Activated T-helper 2 cell treated with anti-CD3 and anti-CD28 coated beads, Interferon-gamma antibody, Interleukin-2, Interleukin-4, amounts not matched to agents 10 μg/mL and 5 μg/mL and 100 μg/mL, durations not matched to agents 14 hours and 24 hours and 36 hours (primary cell): Measurements from ENCODE around the gene DNAH14. TPM values are rescaled to one million over a fixed set of nuclear protein-coding genes. Genes with fewer than 3 reads are reported as not detected.
"Not testable (repeated sequence)": the region's sequence is repeated elsewhere in the genome, so short reads cannot be mapped to it uniquely, and the experiment has no call there.

Experiments
- DNase-seq: peaks from one replicate; pipeline ENCODE4 v3.0.0; 2021; ENCODE audit warnings: low spot score
- H3K27ac Mint-ChIP-seq: one replicate; pipeline ENCODE4 v1.8.0; 2021; ENCODE audit warnings: mixed read lengths
- H3K27me3 Mint-ChIP-seq: one replicate; pipeline ENCODE4 v1.8.0; 2021; ENCODE audit warnings: low read depth, mixed read lengths
- H3K36me3 Mint-ChIP-seq: one replicate; pipeline ENCODE4 v1.8.0; 2021; ENCODE audit warnings: low read depth, mixed read lengths
- H3K4me1 Mint-ChIP-seq: one replicate; pipeline ENCODE4 v1.8.0; 2021; ENCODE audit warnings: low read depth, mixed read lengths
- H3K4me3 Mint-ChIP-seq: one replicate; pipeline ENCODE4 v1.8.0; 2021; ENCODE audit warnings: low read depth, mild to moderate bottlenecking, moderate library complexity, mixed read lengths
- H3K9me3 Mint-ChIP-seq: one replicate; pipeline ENCODE4 v1.8.0; 2021; ENCODE audit warnings: mixed read lengths
- intact Hi-C: fragments of 100-400 bp; cut with micrococcal nuclease; formaldehyde crosslinking; loops from one replicate; pipeline ENCODE4 v1.15.1; 2023
- total RNA-seq: library from RNA; stranded (reverse); gene quantifications from 2 replicates; pipeline ENCODE4 v1.2.3, GENCODE V29; 2022

DNAH14 gene
- total RNA-seq, 1 donor from 2014 or later: 0.32 TPM

DNA sequence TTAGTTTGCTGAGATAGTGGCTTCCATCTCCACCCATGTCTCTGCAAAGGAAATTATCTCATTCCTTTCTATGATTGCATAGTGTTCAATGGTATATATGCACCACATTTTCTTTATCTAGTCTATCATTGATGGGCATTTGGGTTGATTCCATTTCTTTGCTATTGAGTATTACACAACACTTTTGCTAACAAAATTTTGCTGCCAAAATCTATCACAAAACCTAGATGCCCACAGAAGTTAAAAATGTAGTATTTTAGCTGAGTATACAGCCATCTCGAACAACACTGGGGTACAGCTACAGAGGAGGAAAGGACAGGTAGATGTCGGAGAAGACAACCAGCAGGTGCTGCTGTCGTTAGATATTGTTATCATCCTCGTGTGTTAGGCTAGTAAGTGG lies 430.6 kb downstream of the DNAH14 start:
- Mint-ChIP-seq H3K27me3 (peaks cover 23% of the 10 kb centered on the region), H3K4me3 (no peak overlapping the region), H3K9me3 (no peaks in the 10 kb centered on the region), H3K27ac (no peak overlapping the region), H3K36me3 (no peaks in the 10 kb centered on the region), H3K4me1 (no peaks in the 10 kb centered on the region)
- no peak for DNase-seq
- intact Hi-C loops: no loop called here

DNA sequence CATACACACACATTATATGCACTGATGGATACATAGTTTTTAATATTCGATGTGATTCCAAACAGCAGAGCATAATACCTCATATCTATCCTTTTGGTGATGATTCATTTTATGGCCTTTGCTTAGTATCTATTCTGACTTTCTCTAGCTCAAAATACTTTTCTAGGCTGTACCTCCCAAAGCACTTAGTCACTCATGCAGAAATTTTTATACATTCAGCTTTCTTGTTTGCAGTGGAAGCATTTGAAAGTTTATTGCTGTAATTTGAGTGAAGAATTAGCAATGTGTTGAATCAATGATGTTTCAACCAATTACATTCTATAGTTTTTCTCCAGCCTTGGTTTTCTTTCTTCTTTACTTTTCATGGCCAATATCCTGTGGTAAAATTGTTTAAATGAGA lies 431.7 kb downstream of the DNAH14 start:
- H3K9me3 Mint-ChIP-seq: no peaks in the 10 kb centered on the region
- no peaks in the 10 kb centered on the region for H3K36me3 Mint-ChIP-seq
- no peak overlapping the region for H3K27ac Mint-ChIP-seq
- DNase-seq: no peak
- H3K4me3 Mint-ChIP-seq: no peak overlapping the region
- no peaks in the 10 kb centered on the region for H3K4me1 Mint-ChIP-seq
- intact Hi-C loops: no loop called here
- H3K27me3 Mint-ChIP-seq: peaks cover 22% of the 10 kb centered on the region

DNA sequence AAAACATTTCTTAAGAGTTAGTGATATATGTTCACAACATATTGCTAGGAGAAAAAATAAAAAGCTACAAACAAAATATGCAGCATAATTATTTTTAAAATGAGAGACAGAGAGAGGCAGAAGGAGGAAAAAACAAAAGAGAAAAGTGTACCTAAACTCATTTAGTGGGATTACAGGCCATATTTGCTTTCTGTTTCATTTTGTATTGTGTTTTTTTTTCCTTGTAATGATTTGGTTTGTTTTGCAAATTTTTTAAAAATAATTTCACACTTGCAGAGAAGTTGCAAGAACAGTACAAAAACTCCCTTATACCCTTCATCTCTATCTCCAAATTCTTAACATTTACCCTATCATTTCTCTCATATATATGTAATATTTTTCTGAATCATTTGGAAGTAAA lies 433.3 kb downstream of the DNAH14 start:
- no peak overlapping the region for H3K27ac Mint-ChIP-seq
- intact Hi-C loops: no loop called here
- H3K4me3 Mint-ChIP-seq: no peak overlapping the region
- H3K4me1 Mint-ChIP-seq: no peaks in the 10 kb centered on the region
- H3K9me3 Mint-ChIP-seq: no peaks in the 10 kb centered on the region
- no peaks in the 10 kb centered on the region for H3K36me3 Mint-ChIP-seq
- peaks cover 19% of the 10 kb centered on the region for H3K27me3 Mint-ChIP-seq
- no peak for DNase-seq

DNA sequence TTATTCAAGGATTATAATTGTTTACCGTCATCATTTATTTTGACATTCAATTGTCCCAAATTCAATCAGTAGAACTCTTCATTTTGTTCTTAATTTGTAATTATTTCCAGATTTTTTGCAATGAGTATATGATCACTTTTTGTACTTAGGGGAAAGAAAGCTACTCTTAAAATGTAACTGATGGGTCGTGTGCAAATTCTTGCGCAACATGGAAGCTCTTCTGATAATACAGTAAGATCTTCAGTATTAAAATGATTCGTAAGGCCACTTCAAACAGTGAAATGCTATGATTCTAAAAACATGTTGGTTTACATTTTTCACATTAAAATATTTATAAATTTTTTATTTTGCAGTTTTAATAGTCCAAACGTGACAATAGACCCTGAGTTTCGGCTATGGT lies 435.0 kb downstream of the DNAH14 start:
- intact Hi-C loops: no loop called here
- no peak overlapping the region for H3K4me3 Mint-ChIP-seq
- no peak for DNase-seq
- H3K4me1 Mint-ChIP-seq: no peaks in the 10 kb centered on the region
- H3K36me3 Mint-ChIP-seq: no peaks in the 10 kb centered on the region
- H3K27ac Mint-ChIP-seq: no peak overlapping the region
- H3K9me3 Mint-ChIP-seq: no peaks in the 10 kb centered on the region
- peaks cover 12% of the 10 kb centered on the region for H3K27me3 Mint-ChIP-seq

DNA sequence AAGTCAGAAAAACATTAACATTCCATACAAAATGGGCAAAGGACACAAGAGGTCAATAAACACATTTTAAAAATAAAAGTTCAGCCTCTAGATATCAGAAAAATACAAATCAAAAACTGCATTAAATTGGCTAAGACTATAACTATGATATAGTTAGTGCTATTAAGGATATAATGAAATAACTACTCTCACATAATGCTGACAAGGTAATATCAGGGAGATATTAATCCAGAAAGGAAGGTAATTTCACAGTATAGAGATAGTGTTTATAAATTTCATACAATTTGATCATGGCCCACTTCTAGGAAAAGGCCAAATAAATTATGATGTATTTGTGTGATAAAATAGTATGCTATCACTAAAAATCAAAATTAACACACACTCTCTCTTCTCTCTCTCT lies 436.5 kb downstream of the DNAH14 start:
- no peak for DNase-seq
- H3K36me3 Mint-ChIP-seq: no peaks in the 10 kb centered on the region
- H3K27ac Mint-ChIP-seq: no peak overlapping the region
- no peak overlapping the region for H3K4me3 Mint-ChIP-seq
- H3K9me3 Mint-ChIP-seq: no peaks in the 10 kb centered on the region
- no peaks in the 10 kb centered on the region for H3K4me1 Mint-ChIP-seq
- H3K27me3 Mint-ChIP-seq: peaks cover 12% of the 10 kb centered on the region
- intact Hi-C loops: no loop called here

DNA sequence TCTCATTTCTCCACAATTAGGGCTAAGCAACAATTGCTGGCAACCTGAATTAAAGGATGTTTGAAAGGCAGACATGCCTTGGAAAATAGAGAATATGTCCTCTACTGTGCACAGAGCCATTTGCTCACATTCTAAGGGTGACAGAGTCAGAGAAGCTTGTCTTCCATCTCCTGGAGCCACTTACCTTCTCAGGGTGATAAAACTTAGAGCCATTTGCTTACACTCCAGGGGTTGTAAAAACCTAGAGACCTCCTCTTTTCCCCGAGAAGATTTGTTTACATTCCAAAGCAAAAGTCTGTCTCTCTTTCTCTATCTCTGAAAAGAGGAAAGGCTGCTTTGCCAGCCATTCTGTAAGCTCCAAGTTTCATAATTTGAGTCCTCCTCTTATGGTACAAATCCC lies 437.1 kb downstream of the DNAH14 start:
- intact Hi-C loops: no loop called here
- DNase-seq: no peak
- no peaks in the 10 kb centered on the region for H3K4me1 Mint-ChIP-seq
- H3K9me3 Mint-ChIP-seq: no peaks in the 10 kb centered on the region
- H3K27me3 Mint-ChIP-seq: peaks cover 12% of the 10 kb centered on the region
- no peak overlapping the region for H3K4me3 Mint-ChIP-seq
- H3K36me3 Mint-ChIP-seq: no peaks in the 10 kb centered on the region
- no peak overlapping the region for H3K27ac Mint-ChIP-seq

DNA sequence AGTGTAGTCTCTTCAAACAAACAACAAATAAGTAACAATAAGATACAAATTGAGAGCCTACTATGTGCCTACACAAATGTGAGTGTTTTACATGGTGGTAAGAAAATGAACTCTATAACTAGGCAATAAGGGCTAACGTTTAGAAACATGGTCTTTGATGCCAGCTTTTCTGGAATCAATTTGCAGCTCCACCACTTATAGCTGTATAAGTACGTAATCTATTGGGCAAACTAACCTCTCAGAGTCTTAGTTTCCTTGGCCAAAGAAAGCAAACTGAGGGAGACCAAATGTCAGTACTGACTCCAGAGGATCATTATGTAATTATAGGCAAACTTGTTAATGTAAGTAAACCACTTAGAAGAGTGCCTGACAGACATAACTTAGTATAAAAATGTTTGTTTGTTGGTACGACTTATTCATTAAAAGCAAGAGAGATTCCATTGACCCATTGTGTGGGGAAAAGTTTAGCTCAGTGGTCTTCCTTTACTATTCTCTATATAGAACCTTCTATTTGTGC lies 438.6 kb downstream of the DNAH14 start:
- H3K4me3 Mint-ChIP-seq: no peak overlapping the region
- intact Hi-C loops: no loop called here
- H3K4me1 Mint-ChIP-seq: no peaks in the 10 kb centered on the region
- no peak overlapping the region for H3K27ac Mint-ChIP-seq
- no peaks in the 10 kb centered on the region for H3K9me3 Mint-ChIP-seq
- peaks cover 14% of the 10 kb centered on the region for H3K27me3 Mint-ChIP-seq
- no peaks in the 10 kb centered on the region for H3K36me3 Mint-ChIP-seq
- no peak for DNase-seq

DNA sequence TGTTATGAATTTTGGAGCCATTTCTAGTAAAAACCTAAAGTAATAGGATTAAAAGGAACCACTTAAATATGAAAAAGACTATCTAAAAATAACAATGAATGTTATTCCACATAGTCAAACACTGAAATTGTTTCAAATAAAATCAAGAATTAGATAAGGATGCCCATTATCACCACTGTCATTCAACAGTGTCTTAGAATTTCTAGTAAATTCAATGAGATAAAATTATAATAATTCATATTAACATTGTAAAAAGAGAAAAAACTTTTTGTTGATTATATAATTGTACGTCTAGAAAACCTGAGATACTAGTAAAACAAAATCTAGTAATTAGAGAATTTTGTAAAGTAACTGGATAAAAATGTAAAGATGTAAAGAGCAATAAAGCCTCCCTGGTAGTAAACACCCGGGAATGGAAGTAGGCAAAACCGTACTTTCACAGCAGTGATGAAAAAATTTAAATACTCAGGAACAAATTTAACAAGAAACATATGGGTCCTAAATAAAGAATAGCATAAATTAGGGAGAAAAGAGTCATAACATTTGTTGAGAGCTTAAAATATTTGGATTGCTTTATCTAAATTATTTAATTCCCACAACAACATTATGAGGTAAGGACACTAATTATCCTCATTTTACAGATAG lies 442.0 kb downstream of the DNAH14 start:
- intact Hi-C loops: no loop called here

DNA sequence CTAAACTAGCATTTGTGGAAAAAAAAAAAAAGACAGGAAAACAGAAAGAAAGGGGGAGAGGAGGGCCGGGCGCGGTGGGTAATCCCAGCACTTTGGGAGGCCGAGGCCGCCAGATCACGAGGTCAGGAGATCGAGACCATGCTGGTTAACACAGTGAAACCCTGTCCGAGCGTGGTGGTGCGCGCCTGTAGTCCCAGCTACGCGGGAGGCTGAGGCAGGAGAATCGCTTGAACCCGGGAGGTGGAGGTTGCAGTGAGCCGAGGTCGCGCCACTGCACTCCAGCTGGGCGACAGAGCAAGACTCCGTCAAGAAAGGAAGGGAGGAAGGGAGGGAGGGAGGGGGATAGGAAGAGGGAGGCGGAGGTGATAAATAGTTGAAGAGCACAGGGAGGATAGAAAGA lies 443.7 kb downstream of the DNAH14 start:
- Mint-ChIP-seq H3K9me3 (no peaks in the 10 kb centered on the region), H3K4me1 (no peaks in the 10 kb centered on the region), H3K36me3 (no peaks in the 10 kb centered on the region), H3K27ac (no peak overlapping the region), H3K27me3 (peaks cover 2% of the 10 kb centered on the region), H3K4me3 (no peak overlapping the region)
- no peak for DNase-seq
- intact Hi-C loops: no loop called here

More for the DNA sequence above, 442.0 kb downstream of the DNAH14 start:
- Mint-ChIP-seq H3K27me3 (peaks cover 9% of the 10 kb centered on the region), H3K27ac (no peak overlapping the region), H3K36me3 (no peaks in the 10 kb centered on the region), H3K4me3 (no peak overlapping the region), H3K9me3 (no peaks in the 10 kb centered on the region), H3K4me1 (no peaks in the 10 kb centered on the region)
- DNase-seq: no peak

DNA sequence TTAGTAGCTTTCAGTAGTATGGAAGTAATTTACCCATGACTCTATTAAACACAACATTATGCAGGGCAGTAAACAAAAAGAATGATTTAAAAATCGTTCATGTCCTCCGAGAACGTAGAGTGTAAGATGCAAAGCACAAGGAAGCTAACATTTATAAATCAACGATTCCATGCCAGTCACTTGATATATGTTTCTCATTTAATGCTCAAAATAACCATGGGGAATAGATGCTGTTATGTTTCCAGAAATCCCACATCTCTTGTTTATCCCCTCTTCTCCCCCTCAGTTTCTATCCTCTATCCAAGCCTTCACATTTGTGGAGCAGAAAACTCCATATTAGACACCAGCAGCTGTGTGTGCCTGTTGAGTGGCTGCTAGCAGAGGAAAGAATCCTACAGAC lies 445.5 kb downstream of the DNAH14 start:
- Mint-ChIP-seq H3K9me3 (no peaks in the 10 kb centered on the region), H3K27me3 (peaks cover 2% of the 10 kb centered on the region), H3K4me3 (no peak overlapping the region), H3K36me3 (no peaks in the 10 kb centered on the region), H3K4me1 (peaks cover 2% of the 10 kb centered on the region), H3K27ac (no peak overlapping the region)
- intact Hi-C loops: no loop called here
- DNase-seq: no peak

DNA sequence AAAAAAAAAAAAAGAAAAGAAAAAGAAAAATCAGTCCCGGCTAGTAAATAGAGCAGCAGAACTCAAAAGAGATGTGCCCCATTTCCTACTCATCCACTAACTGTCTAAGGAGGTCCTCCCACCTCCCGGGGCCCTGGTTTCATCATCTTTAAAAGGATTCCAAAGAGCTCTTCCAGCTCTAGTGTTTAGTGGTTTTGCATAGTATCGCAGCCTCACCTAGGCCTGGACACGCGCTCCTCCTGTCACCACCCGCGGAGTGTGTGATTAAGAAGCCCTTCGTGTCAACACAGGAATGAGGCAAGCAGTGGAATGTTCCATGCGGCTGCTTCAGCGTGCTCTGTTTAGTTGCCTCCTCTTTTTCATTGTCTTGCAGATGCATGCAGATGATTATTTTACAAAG lies 449.4 kb downstream of the DNAH14 start:
- Mint-ChIP-seq H3K27me3 (no peaks in the 10 kb centered on the region), H3K36me3 (no peaks in the 10 kb centered on the region), H3K27ac (no peak overlapping the region), H3K4me1 (peaks cover 4% of the 10 kb centered on the region), H3K4me3 (no peak overlapping the region), H3K9me3 (no peaks in the 10 kb centered on the region)
- no peak for DNase-seq
- intact Hi-C loops: no loop called here

DNA sequence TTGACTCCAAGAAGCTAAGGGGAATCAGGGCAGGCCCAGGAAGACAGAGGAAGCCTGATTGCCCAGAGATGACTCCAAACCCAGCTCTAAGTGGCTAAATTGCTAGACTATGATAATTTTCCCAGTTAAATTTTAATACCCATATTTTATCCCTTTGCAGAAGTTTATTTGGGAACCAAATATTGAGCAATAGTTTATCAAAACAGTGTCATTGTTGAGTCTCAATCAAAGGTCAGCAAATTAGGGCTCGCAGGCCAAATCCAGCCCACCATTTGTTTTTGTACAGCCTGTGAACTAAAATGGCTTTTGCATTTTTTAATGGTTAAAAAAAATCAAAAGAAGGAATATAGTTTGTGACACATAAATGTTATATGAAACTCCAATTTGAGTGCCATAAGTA lies 451.2 kb downstream of the DNAH14 start:
- Mint-ChIP-seq H3K4me1 (peaks cover 4% of the 10 kb centered on the region), H3K9me3 (no peaks in the 10 kb centered on the region), H3K27ac (no peak overlapping the region), H3K4me3 (no peak overlapping the region), H3K36me3 (no peaks in the 10 kb centered on the region), H3K27me3 (no peaks in the 10 kb centered on the region)
- DNase-seq: no peak
- intact Hi-C loops: no loop called here

DNA sequence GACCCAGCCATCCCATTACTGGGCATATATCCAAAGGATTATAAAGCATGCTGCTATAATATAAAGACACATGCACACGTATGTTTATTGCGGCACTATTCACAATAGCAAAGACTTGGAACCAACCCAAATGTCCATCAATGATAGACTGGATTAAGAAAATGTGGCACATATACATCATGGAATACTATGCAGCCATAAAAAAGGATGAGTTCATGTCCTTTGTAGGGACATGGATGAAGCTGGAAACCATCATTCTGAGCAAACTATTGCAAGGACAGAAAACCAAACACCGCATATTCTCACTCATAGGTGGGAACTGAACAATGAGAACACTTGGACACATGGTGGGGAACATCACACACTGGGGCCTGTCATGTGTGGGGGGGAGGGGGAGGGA lies 457.4 kb downstream of the DNAH14 start:
- intact Hi-C loops, H3K9me3 Mint-ChIP-seq: not testable (repeated sequence)

DNA sequence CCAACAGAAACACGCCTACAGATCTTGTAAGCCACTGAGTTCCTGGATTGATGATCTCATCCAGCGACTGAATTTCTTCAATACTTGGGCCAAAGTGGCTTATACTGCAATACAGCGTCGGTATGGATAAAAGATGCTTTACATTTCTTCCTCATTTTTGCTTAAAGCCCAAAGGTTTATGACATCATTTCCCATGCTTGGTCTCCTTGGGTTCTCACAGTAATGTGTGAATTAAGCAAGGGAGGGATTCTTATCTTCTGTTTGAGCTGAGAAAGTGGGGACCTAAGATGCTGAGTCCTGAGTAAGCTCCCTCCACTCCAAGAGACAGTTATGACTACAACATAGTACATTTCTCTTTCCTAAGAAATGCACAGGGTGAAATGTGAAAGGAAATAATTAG lies 458.9 kb downstream of the DNAH14 start:
- intact Hi-C loops: no loop called here
- Mint-ChIP-seq H3K36me3 (no peaks in the 10 kb centered on the region), H3K4me1 (no peaks in the 10 kb centered on the region), H3K27ac (no peak overlapping the region), H3K4me3 (no peak overlapping the region), H3K9me3 (no peaks in the 10 kb centered on the region), H3K27me3 (no peaks in the 10 kb centered on the region)
- DNase-seq: no peak

More for the DNA sequence above, 457.4 kb downstream of the DNAH14 start:
- not testable (repeated sequence) for H3K27ac Mint-ChIP-seq, H3K27me3 Mint-ChIP-seq, H3K4me1 Mint-ChIP-seq, H3K36me3 Mint-ChIP-seq, DNase-seq, H3K4me3 Mint-ChIP-seq
